ENCODE data around the gene CCR3.

DNA sequence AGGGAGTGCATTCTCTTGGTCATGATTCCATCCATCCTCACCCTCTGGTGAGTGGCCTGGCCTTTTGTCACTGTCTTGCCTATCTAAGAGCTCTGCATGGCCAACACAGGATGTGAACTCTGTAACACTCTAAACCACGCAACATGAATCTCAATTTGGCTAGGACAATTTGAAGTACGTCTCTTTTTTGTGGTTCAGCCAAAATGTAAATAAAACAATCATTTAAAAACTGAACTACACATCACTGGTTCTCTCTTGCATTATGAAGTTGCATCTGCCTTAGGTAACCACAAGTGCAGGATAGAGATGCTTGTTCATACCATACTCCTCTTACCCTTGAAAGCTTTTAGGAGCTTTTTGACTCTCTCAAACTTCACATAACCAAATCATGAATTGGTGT lies 27.3 kb downstream of the CCR3 start:
- TF ChIP-seq, protein P1, sequence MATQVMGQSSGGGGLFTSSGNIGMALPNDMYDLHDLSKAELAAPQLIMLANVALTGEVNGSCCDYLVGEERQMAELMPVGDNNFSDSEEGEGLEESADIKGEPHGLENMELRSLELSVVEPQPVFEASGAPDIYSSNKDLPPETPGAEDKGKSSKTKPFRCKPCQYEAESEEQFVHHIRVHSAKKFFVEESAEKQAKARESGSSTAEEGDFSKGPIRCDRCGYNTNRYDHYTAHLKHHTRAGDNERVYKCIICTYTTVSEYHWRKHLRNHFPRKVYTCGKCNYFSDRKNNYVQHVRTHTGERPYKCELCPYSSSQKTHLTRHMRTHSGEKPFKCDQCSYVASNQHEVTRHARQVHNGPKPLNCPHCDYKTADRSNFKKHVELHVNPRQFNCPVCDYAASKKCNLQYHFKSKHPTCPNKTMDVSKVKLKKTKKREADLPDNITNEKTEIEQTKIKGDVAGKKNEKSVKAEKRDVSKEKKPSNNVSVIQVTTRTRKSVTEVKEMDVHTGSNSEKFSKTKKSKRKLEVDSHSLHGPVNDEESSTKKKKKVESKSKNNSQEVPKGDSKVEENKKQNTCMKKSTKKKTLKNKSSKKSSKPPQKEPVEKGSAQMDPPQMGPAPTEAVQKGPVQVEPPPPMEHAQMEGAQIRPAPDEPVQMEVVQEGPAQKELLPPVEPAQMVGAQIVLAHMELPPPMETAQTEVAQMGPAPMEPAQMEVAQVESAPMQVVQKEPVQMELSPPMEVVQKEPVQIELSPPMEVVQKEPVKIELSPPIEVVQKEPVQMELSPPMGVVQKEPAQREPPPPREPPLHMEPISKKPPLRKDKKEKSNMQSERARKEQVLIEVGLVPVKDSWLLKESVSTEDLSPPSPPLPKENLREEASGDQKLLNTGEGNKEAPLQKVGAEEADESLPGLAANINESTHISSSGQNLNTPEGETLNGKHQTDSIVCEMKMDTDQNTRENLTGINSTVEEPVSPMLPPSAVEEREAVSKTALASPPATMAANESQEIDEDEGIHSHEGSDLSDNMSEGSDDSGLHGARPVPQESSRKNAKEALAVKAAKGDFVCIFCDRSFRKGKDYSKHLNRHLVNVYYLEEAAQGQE (IDR thresholded peaks at IDR 0.05; ENCODE audit: low read depth) = no peak
- TF ChIP-seq EP300 (IDR thresholded peaks at IDR 0.05; ENCODE audit: borderline replicate concordance) = no peak
- no peak for TF ChIP-seq EGR1 (IDR thresholded peaks at IDR 0.05)
- TF ChIP-seq FOXM1 (IDR thresholded peaks at IDR 0.05; ENCODE audit: borderline replicate concordance, low read depth) = no peak
- no peak for TF ChIP-seq YY1 (IDR thresholded peaks at IDR 0.05; ENCODE audit: low read depth)
- TF ChIP-seq TAF1 (IDR thresholded peaks at IDR 0.05; ENCODE audit: low read depth) = no peak
- no peak for TF ChIP-seq RAD21 (IDR thresholded peaks at IDR 0.05; ENCODE audit: low read depth)
- no peak for TF ChIP-seq TCF12 (IDR thresholded peaks at IDR 0.05; ENCODE audit: low read depth)
- no peak for TF ChIP-seq NFIC (IDR thresholded peaks at IDR 0.05)
- TF ChIP-seq, protein P2, sequence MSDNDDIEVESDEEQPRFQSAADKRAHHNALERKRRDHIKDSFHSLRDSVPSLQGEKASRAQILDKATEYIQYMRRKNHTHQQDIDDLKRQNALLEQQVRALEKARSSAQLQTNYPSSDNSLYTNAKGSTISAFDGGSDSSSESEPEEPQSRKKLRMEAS (IDR thresholded peaks at IDR 0.05) = no peak

Measured in Ishikawa (cell line).